ENCODE data around the gene TTC23.

TTC23 gene

DNA sequence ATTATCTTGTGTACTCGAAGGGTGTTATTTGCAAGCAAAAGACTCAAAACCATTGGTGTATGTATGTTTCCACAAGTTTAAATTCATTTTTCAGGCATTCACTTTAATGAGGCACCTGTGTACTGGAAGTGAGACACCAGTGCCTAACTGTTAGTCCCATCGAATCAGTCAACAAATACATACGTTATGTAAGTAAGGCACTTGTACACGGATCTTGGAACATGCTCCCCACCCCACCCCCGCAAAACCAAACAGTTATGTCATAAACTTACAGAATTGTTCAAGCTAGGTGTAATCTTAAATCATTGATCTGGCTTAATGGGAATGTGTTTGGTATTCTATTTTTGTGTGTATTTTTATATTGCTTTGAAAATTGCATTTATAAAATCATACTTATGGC is 19.1 kb upstream of the TTC23 start:
- H3K4me3 ChIP-seq (ENCODE audit: low read depth, low read length): no peak overlapping the region
- DNase-seq (ENCODE audit: low read depth): no peak
- TF ChIP-seq CTCF (IDR thresholded peaks at IDR 0.05; ENCODE audit: insufficient read depth, low read depth, low read length, missing control alignments): no peak

DNA sequence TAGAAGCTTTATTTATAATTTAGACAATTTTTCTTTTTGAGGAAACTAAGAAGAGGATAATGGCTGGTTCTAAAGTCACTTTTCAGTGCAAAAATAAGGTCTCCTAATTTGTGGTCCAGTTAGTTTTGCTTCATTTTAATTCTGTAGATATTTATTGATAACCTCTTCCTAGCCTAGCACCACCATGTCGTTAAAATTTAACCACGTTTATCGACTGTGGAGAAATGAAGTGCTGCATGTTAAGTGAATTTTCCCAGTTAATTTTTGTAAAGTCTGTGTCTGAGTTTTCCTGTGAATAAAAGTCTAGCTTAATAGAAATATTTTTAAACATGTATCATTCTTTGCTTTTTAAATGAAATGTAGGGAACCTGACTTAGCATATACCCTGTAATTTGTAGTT is 18.6 kb upstream of the TTC23 start:
- no peak for TF ChIP-seq CTCF (IDR thresholded peaks at IDR 0.05; ENCODE audit: insufficient read depth, low read depth, low read length, missing control alignments)
- H3K4me3 ChIP-seq (ENCODE audit: low read depth, low read length): no peak overlapping the region
- no peak for DNase-seq (ENCODE audit: low read depth)

GRCh38 chr15:99265541-99266070 is 16.2 kb upstream of the TTC23 start:
- DNase-seq (ENCODE audit: low read depth): no peak
- no peak overlapping the region for H3K4me3 ChIP-seq (ENCODE audit: low read depth, low read length)
- TF ChIP-seq CTCF (IDR thresholded peaks at IDR 0.05; ENCODE audit: insufficient read depth, low read depth, low read length, missing control alignments): no peak

- DNase-seq (ENCODE audit: low read depth): no peak
- H3K4me3 ChIP-seq (ENCODE audit: low read depth, low read length): no peak overlapping the region
- no peak for TF ChIP-seq CTCF (IDR thresholded peaks at IDR 0.05; ENCODE audit: insufficient read depth, low read depth, low read length, missing control alignments)
Observed at GRCh38 chr15:99264125-99264524, 14.7 kb upstream of the TTC23 start.

GRCh38 chr15:99257107-99257750 is 7.8 kb upstream of the TTC23 start:
- no peak for TF ChIP-seq CTCF (IDR thresholded peaks at IDR 0.05; ENCODE audit: insufficient read depth, low read depth, low read length, missing control alignments)
- H3K4me3 ChIP-seq (ENCODE audit: low read depth, low read length): no peak overlapping the region
- DNase-seq (ENCODE audit: low read depth): no peak

DNA sequence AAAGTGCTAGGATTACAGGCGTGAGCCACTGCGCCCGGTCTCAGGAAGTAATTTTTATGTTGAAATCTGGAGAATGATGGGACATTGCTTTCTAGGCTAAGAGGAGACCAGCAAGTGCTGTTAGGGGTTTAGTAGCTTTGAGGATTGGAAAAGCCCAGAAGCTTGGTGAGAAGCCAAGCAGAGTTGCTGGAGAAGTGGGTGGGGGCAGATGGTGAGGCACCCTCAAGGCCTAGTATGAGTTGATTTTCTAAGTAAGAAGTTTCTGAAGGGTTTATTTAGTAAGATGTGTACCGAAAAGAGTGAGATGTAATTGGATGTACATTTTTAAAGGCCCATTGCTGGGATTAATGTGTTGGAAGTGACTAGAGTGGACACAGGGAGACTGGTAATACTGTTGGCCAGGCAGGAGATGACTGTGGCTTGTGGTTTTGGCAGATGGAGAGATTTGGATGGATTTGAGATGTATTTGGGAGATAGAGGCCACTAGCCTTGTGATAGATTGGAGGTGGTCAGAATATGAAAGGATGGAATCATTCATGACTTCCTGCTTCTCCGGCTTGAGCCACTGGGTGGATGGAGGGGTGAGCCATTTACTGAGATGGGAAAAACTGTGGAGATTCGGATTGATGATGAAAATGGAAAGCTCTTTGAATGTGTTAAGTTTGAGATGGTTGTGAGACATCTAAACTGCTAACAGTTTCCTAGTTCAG is 4.2 kb upstream of the TTC23 start:
- no peak for DNase-seq (ENCODE audit: low read depth)
- H3K4me3 ChIP-seq (ENCODE audit: low read depth, low read length): no peak overlapping the region

More for the DNA sequence above, 4.2 kb upstream of the TTC23 start:
- no peak for TF ChIP-seq CTCF (IDR thresholded peaks at IDR 0.05; ENCODE audit: insufficient read depth, low read depth, low read length, missing control alignments)

Data from GM12865 (cell line).